ENCODE measurements around the gene TMEM120B. TPM values are rescaled to one million over a fixed set of nuclear protein-coding genes. Genes with fewer than 3 reads are reported as not detected.
A peak's percentile ranks its signal among the peaks of the same experiment; 100 is the strongest.

The TMEM120B gene
- total and polyA plus RNA-seq, 2 of the 13 experiments (the other 11 are each of a cell fraction or from before 2014, with no cell fraction given): 7.1 to 12.9 TPM

GRCh38 chr12:121803861-121804416, 91.4 kb downstream of the TMEM120B start, which contains the start of gene SETD1B:
SETD1B (plus strand) TSS chr12:121804009; CDS start chr12:121804738, 729 bp downstream.
- intact Hi-C loops (cut with micrococcal nuclease; ENCODE audit: unreplicated experiment) (no loop called here), in situ Hi-C loops (cut with HindIII; ENCODE audit: extremely low pct_ligation_motif_present, low pct_unique_long_range_greater_than_20kb) (no loop called here)
- 1% methylated on average over 19 of the region's 74 CpGs for WGBS (ENCODE audit: low lambda C conversion rate)
- ChIA-PET POLR2A (interaction anchor here (1.3 to 14.5 kb wide), 8 partner anchors 3 to 92 kb away, joined by 3 to 393 read pairs (median 11); partner anchors contain the start of genes HPD, PSMD9, RHOF and SETD1B), CTCF (ENCODE audit: low intra/inter-chr PET ratio, low total read pairs) (no interaction called here)
- peaks cover 7 to 9% of the 10 kb centered on the region in 2 experiments; a peak in 2 of 5 replicates for H3K36me3 ChIP-seq (replicated peaks in 1 of 2; ENCODE audit: control insufficient read depth in 1 of 2, insufficient read depth in 2 of 2, low read length in 2 of 2)
- DNase-seq (ENCODE audit: low spot score) (no peak), ATAC-seq (0 out of 3 replicates have a peak, but pooled peaks have one; percentile 1), FAIRE-seq (no peak)
- H3K9ac ChIP-seq (ENCODE audit: insufficient read depth, low read depth, low read length): peak within 1 kb of the TSS; percentile 98
- H4K20me1 ChIP-seq (ENCODE audit: insufficient read depth, low read length): 0 out of 2 replicates have a peak, but pooled peaks cover 2% of the 10 kb centered on the region
- no peaks in the 10 kb centered on the region for H3K9me3 ChIP-seq (ENCODE audit: low read length)
- H3K4me1 ChIP-seq (ENCODE audit: insufficient read depth, low read length): peaks cover 32% of the 10 kb centered on the region
- peaks cover 49% of the 10 kb centered on the region for H3K79me2 ChIP-seq (ENCODE audit: insufficient read depth, low read length)
- TF ChIP-seq ZNF263 (CRISPR knock-in tag; IDR thresholded peaks at IDR 0.05) (peak; percentile 98), IRF2 (CRISPR knock-in tag; IDR thresholded peaks at IDR 0.05) (no peak), ZKSCAN8 (CRISPR knock-in tag; IDR thresholded peaks at IDR 0.05; ENCODE audit: borderline replicate concordance) (no peak), NFYB (CRISPR knock-in tag; IDR thresholded peaks at IDR 0.05) (no peak), ZFY (CRISPR knock-in tag; IDR thresholded peaks at IDR 0.05) (peak; percentile 6; the same call in 1 of the 2 replicates), RBFOX2 (IDR thresholded peaks at IDR 0.05; ENCODE audit: low read depth, low read length) (peak; percentile 44), AGO1 (IDR thresholded peaks at IDR 0.05; ENCODE audit: low read depth, low read length, poor library complexity, severe bottlenecking) (peak; percentile 10), PCBP1 (IDR thresholded peaks at IDR 0.05; ENCODE audit: borderline replicate concordance, low read depth, low read length) (peak; percentile 38; the same call in 1 of the 2 replicates)
- H3K27ac ChIP-seq (ENCODE audit: extremely low read length, insufficient read depth, low read length): peak within 1 kb of the TSS; percentile 99
- BruUV-seq (replicated peaks): no TSS peak
- no peak within 1 kb of the TSS for H2AFZ ChIP-seq (ENCODE audit: low read length)
- peak within 1 kb of the TSS; percentile 100 for H3K4me2 ChIP-seq (ENCODE audit: low read depth, low read length)
- no peaks in the 10 kb centered on the region; a peak in 1 of 5 replicates for H3K27me3 ChIP-seq (ENCODE audit: control insufficient read depth in 1 of 2, insufficient read depth in 2 of 2, low read length in 2 of 2)
- peak within 1 kb of the TSS; percentile 71 to 88 (median 79) for H3K4me3 ChIP-seq (replicated peaks in 1 of 3; ENCODE audit: insufficient read depth in 1 of 3, low read depth in 2 of 3, low read length in 3 of 3)
